Neural cell (in vitro differentiated cells): Measurements from ENCODE around the gene CCDC148.

ENCODE experiments used
- POLR2AphosphoS5 ChIP-seq: IDR thresholded peaks from 2 replicates; pipeline ENCODE4 v1.6.1; 2012
- TAF1 ChIP-seq: IDR thresholded peaks from 2 replicates; pipeline ENCODE4 v1.6.1; 2012; ENCODE audit warnings: low read depth
- TF ChIP-seq, protein P1 (sequence below): fragments of 450-650 bp; IDR thresholded peaks from 2 replicates; pipeline ENCODE4 v1.5.1; 2014; ENCODE audit warnings: antibody characterized with exemption, mild to moderate bottlenecking, moderate library complexity; ENCODE audit not compliant: poor library complexity, severe bottlenecking

DNA sequence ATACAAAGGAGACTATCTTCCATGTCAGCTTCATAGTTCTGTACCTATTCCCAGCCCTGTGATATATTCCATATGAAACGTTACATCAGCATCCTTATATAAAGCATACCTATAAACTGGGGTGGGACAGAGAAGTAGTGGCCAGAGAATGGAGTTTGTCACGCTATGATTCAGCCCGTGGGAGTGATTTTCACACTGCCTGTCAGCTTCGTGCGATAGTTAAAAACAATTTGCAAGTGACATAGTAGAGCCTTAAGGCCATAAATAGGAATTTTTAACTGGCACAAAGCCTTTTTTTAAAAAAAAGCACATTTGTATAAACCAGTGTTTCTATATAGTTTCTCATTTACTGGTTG, 30.4 kb upstream of the CCDC148 start:
- TF ChIP-seq TAF1, result no peak
- TF ChIP-seq, protein P1, sequence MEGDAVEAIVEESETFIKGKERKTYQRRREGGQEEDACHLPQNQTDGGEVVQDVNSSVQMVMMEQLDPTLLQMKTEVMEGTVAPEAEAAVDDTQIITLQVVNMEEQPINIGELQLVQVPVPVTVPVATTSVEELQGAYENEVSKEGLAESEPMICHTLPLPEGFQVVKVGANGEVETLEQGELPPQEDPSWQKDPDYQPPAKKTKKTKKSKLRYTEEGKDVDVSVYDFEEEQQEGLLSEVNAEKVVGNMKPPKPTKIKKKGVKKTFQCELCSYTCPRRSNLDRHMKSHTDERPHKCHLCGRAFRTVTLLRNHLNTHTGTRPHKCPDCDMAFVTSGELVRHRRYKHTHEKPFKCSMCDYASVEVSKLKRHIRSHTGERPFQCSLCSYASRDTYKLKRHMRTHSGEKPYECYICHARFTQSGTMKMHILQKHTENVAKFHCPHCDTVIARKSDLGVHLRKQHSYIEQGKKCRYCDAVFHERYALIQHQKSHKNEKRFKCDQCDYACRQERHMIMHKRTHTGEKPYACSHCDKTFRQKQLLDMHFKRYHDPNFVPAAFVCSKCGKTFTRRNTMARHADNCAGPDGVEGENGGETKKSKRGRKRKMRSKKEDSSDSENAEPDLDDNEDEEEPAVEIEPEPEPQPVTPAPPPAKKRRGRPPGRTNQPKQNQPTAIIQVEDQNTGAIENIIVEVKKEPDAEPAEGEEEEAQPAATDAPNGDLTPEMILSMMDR, result no peak
- no peak for TF ChIP-seq POLR2AphosphoS5
